ENCODE data around the gene FBXL22.

Gene FBXL22, protein sequence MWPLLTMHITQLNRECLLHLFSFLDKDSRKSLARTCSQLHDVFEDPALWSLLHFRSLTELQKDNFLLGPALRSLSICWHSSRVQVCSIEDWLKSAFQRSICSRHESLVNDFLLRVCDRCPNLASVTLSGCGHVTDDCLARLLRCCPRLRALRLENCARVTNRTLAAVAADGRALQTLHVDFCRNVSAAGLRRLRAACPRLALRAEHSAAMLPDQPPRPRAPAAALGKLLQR

DNA sequence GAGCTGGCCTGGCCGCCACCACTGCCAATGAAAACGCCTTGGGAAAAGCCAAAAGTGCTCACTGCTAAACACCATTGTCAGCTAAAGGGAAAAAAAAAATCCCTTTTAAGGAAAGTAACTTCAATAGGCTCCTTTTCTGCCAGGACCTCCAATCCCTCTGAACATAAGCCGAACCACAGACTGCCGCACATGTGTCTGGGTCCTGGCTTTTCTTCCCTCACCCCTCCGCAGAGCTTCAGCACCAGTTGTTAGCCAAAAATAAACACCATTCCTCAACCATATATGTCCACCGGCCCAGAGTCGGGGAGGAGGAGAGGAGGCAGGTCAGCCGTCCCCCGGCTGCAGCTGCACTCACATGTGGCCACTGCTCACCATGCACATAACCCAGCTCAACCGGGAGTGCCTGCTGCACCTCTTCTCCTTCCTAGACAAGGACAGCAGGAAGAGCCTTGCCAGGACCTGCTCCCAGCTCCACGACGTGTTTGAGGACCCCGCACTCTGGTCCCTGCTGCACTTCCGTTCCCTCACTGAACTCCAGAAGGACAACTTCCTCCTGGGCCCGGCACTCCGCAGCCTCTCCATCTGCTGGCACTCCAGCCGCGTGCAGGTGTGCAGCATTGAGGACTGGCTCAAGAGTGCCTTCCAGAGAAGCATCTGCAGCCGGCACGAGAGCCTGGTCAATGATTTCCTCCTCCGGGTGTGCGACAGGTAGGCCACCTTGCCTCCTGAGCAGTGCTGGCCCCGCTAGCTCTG, at the start of gene FBXL22:
TSS of gene FBXL22 (plus strand) at position 350 of the 753 bp plus-strand sequence. CDS start at position 356, 6 bp downstream.
- DNase-seq (ENCODE audit: low read depth), result no peak

DNA sequence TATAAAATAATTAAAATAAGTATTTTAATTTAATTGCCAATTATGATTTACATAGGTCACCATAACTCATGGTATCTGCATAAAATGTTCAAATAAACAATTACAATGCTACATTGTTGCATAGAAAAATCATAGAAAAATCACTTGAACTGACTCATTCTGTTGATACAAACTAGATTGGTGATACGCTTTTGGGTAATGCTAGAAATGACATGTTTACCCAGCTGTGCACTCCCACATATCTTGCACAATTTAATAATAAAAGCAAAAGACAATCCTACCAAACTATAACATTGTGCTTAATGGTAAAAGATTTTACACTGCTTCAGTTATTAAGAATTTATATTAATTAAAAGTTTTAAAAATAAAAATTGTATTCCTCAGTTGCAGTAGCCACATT, 45.8 kb upstream of the FBXL22 start:
- DNase-seq (ENCODE audit: low read depth), result no peak

DNA sequence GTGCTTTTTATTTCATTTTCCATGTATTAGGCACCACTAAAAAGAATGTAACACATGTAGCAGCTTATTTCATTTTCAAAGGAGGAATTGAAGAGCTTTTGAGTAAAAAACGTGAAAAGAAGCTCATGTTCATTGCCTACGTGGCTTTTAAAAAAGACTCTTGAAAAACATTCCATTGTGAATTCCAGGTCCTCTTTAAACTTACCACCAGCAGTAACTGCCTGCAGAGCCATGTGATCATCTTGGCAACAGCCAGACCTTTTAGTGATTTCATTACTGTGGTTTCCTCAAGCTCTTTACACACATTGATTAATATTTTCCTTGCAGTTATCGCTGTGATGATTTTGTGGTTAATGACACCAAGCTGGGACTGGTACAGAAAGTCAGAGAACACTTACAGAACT, 43.8 kb upstream of the FBXL22 start:
- no peak for DNase-seq (ENCODE audit: low read depth)

DNA sequence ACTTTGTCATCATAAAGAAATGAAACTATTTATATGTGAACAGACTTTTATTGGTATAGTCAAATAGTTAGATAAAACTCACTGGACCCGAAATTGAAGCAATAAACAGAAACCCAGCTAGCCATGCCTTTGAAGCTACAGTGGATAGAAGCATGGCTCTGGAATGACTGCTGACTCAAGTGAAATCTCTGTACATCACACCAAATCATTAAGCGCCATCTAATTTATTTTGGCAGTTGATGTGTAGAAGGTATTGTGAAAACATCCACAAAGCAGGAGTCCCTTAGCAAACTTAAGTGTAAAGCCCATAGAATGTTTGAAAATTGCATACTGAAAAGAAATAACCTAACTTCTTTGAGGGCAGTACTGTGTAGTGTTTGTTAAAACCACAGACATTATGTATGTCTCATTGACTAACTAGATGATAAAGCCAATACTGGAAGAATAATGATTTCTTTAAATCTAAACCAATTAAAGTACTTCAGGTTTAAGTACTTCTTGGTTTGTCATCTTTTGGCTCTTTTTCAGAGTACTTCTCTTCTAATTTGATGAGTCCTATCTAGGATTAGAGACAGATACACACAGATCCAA, 42.8 kb upstream of the FBXL22 start:
- no peak for DNase-seq (ENCODE audit: low read depth)

DNA sequence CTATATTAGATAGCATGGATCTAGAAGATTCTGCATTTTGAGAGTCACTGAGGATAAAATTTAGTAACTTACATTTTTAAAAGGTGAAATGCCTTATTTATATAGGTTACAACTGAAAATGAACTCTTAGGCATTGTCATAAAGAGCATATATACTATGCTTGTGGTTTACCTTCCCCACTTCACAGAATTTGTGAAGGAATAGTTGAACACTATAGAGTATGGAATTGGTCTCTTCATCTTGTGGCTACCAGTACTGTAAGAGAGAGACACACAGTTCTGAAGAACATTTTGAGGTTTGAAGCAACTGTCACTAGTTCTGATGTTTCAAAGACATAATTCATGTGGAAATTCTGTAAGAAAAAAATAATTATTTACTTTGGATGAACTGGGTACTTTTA, 41.7 kb upstream of the FBXL22 start:
- no peak for DNase-seq (ENCODE audit: low read depth)

DNA sequence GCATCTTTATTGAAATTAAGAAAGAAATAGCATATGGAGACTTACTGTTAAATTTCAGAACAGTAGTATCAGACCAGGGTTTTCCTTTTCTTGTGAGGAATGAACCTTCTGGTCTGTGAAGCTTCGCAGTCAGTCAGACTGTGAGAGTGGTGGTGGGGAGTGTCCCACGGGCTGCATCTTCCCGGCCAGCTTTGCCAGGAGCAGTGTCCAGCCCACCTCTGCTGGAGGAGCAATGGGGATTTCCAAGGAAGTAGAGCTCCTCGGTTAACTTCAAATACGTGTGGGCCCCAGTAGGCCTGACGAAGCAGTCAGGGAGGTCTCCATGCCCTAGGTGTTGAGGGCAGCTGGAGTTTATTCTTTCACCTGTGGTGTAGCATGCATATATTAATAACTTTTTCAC, 40.9 kb upstream of the FBXL22 start:
- no peak for DNase-seq (ENCODE audit: low read depth)

DNA sequence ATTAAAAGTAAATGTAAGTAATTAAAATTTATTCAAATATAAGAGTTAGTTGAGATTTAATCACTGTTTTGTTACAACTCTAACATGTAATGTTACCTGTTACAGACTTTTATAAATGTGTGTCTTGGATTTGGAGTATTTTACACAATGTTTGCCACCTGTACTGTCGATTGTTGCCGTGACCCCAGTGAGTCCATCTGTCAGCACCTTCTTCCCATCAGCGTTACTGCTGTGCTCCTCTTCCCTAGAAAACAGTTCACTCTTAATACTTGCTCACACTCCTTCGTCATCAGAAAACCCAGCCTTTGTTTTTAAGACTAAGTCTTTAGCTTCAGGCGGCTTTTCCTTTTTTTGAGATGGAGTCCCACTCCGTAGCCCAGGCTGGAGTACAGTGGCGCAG, 40.5 kb upstream of the FBXL22 start:
- no peak for DNase-seq (ENCODE audit: low read depth)

DNA sequence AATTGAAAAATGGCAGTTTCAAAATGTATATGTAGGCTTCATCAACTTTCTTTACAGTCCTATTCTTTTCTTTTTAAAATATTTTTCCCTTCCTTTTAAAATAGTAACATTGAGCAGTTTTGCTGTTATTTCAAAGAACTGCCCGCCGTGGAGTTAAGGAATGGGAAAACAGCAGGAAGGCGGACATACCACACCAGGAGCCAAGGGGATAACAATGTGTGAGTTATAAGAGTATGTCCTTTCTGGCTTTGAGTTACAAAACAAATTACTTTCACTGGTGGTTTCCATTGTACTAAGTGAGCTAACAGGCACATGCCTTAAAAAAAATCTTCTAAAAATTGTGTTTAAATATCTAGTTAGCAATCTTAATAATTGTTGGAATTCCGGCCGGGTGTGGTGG, 37.4 kb upstream of the FBXL22 start:
- no peak for DNase-seq (ENCODE audit: low read depth)

DNA sequence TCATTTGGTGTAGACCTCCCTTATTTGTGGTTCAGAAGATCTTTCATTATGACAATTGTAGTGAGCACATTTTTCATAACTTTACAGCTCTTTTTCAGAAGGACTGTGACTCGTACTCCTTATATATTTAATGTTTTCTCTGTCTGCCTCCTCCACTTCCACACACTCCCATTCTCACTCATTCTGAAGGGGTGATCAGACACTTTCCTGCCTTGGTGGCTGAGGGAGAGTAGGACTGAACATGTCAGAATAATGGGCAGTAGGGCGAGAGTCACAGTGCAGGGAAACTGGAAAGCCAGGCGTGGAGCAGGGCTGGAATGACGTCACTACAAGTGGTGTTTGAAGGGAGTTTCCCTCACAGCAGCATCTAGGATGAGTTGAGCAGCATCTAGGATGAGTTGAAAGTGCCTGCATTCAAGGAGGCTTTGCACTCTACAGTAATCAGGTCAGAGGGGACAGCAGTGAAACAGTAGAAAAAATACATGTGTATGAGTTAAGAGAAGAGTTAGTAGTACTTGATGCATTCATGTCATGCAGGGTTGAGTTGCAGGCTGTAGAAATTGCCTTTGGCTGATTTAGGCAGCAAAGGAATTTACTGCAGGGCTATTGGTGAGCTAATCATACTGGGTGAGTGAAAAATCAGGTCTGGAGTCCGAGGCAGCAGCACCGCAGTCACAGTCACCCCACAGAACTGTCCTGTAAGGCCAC, 36.3 kb upstream of the FBXL22 start:
- DNase-seq (ENCODE audit: low read depth), result no peak

DNA sequence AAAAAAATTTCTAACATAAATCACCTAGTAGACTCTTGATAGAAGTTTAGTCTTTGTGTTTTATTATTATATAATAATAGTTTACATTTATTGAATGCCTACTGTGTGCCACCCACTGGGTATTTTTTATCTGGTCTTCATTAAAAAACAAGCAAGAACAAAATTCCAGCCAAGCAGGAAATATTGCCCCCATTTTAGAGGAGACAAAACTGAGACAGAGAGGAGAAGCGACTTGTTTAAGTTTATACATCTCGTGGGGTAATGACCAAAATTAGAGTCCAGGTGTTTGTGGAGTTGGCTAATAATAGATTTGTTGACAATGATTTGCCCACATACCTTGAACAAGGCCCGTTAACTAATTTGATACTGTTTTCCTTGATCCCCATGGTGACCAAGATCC, 33.1 kb upstream of the FBXL22 start:
- DNase-seq (ENCODE audit: low read depth), result no peak

DNA sequence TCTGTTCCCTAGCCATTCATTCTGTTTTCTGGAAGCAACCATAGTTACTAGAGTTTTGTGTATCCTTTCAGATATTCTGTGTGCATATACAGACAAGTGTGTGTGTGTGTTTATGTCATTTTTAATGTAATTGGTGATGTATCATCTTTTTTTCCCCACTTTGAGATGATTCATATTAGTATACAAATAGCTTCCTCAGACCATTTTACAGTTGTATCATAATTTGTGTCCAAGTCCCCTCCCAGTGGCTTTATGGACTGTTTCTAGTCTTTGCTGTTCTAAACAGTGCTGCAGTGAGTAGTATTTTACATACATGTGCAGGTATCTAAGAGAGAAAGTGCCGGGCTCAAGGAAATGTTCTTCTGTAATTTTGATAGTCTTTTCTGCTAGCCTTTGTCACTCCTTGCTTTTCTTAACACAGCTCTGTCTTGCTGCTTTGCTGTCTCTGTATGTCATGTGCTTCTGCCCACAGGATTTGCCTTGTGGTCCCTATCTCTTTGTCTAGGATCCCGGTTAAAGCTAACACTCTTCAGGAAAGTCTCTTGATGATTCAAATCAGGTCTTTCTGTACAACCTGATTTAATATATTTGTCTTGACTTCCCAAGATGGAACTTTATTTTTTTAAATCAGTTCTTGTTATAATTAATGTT, 31.5 kb upstream of the FBXL22 start:
- no peak for DNase-seq (ENCODE audit: low read depth)

DNA sequence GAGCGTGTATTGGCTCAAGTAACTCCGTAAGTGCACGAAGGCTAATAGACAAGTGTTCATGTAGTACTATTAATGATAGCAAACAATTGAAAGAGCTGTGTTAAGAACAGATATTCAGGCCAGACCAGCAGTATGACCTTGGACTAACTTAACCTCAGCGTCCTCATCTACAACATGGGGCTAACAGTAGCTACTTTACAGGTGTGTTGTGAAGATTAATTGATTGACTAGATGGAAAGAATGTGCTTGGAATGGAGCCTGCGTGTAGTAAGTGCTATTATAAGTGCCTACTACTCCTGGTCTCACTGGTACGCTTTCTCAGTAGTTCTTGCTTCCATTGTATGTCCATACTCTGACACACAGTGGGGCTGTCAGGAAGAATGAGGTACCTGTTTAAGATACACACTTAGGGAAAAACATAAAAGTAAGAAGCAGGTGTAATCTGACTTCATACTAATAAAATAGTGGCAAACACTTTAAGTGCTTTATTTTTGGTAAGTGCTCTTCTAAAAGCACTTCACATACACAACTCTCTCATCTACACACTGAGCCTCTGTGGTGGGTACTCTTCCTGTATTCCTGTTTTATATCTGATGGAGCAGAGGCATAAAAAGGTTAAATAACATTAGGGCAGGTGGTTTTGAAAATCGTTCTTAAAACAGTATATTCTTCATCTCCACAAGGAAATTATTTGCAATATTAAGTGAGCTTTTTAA, 24.3 kb upstream of the FBXL22 start:
- no peak for DNase-seq (ENCODE audit: low read depth)

DNA sequence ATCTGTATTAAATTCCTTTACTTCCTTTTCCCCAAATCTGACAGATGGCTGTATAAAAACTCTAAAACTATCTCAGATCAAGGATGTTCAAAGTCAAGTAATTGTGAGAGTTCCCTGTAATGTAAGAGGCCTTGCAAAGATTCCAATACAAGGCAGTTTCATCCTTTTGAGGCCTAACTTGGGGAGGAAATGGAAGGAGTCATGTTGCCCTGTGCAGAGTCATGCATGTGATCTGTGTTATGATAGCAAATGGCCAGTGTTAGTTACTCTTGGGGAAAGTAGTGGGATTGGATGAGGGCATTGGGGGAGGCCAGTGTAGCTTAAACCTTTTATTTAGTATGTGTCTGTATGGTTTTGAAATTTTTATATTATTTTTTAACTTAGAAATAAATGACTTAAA, 23.7 kb upstream of the FBXL22 start:
- DNase-seq (ENCODE audit: low read depth), result no peak

DNA sequence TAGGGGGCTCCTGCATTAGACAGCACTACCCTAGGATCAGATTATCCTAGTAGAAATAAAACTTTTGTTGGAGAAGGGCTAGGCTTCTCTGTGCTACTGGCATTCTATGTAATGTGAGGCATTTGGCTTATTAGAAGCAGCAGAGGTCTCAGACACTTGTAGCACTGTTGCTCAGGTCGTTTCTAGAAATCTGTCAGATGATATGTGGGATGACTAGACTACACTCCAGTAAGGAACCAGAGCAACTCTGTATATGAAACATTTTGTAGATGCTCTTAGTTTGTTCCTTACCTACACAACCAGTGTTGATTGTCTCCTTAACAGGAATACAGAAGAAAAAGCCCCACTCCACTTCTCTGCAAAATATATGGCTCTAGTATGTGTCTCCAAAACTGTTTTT, 21.9 kb upstream of the FBXL22 start:
- DNase-seq (ENCODE audit: low read depth), result no peak

DNA sequence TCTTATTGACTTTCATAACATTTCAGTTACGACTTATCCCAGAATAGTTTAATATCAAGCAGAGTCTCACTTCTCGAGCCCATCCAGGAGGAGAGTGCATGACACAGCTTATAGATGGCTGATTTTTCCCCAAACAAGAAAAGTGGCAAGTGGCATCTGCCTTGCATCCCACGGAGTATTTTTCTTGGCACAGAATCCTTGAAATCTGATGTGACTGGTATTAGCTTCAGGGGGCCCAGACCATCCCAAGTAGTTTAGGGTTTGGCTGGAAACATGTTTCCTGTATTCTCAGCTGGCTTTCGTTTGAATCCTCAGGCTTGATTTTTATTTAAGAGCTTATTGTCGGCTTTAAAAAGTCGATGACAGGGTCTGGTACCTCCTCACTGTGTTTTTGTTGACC, 20.7 kb upstream of the FBXL22 start:
- no peak for DNase-seq (ENCODE audit: low read depth)

DNA sequence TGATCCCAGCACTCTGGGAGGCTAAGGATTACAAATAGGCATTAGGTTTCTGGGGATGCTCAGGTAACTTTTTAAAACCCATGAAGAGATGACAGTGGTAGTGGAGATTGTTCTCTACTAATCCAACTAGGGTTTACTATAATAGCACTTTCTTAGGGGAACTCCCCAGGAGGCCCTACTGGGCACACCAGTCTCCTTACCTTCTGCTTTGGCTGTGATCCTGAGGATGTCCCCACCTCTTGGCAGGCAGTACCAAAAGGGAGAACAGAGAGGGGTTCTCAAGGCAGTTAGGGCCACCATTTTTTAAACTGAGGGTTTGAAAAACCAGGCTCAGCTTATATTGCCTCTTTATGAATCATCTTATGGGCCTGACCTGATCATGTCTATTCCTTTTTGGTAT, 15.0 kb upstream of the FBXL22 start:
- DNase-seq (ENCODE audit: low read depth), result no peak

DNA sequence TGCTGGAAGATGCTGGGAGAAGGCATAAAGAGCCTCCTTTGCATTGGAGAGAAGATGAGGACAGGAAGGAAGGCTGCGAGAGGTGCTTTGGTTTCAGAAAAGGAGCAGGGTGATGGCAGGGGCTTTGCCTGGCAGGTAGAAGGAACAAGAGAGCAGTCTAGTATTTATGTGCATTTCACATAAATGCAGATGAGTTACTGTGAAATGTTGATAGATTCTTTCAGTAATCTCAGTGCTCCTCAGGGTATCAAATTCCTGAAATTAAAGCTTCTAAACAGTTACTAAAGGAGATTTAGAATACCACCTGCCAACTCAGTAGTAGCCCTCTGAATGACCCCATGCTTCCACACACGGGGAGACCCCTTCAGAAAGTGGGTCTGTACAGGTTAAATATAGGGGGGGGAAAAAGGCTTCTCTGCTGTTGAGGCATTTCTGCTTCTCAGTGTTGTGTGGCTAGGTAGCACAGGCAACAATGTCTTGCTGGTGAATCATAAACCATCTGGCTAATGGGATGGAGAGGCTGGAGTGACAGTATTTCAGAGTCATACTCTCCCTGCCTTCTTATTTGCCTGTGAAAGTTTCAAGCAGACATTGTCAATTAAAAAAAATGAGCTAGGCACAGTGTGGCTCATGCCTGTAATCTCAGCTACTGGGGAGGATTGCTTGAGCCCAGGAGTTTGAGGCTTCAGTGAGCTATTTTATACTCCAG, 14.3 kb upstream of the FBXL22 start:
- DNase-seq (ENCODE audit: low read depth), result no peak

DNA sequence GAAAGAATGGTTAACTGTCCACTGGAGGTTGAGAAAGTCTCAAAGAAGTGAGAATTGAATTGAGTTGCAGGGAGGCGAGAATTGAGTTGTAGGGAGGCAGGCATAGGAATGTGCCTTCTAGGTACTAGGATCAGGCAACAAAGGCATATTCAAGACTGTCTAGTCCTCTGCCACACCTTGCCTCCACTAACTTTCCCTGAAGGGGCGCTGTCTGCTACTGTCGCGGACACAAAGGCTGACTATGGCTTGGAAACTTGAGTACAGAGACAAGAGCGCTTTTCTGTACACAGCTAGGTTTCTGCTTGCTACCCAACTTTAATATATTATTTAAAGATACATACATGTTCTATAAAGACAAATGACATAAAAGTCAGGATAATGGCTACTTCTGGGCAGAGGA, 10.4 kb upstream of the FBXL22 start:
- DNase-seq (ENCODE audit: low read depth), result no peak

DNA sequence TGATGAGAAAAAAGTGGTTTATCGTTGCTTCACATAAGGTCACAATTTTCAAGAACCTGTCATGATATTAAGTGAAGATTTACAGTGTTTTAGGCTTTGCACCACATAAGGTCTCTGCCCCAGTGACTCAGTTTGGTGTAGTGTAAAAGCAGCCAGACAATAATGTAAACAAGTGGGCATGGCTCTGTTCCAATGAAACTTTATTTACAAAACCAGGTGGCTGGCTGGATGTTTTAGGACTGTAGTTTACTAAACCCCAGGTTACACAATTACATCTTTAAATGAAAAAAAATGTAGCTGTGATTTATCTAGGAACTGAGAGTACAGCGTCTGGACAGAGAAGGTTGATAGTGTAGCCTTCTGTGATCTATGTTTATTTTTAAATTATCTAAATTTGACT, 9.7 kb upstream of the FBXL22 start:
- no peak for DNase-seq (ENCODE audit: low read depth)

DNA sequence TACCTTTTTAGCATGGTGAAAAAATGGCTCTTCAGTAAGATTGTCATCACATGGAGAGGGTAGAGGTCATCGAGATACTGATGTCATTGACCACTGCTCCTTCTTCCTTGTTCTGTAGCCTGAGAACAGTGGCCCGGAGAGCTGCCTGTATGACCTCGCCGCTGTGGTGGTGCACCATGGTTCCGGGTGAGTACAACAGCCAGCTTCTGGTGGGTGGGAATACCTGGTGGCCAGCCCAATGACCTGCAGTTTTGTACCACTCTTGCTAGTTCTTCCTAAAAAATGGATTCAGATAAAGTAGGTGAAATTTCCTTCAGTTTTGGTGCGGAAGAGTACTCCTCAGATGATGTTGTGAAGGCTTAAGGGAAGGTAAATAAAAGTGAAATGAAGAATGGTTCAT, 8.4 kb upstream of the FBXL22 start:
- no peak for DNase-seq (ENCODE audit: low read depth)

Data from stimulated activated CD8-positive, alpha-beta memory T cell treated with anti-CD3 and anti-CD28 coated beads, Interleukin-12 subunit alpha, Interleukin-12 subunit beta, amount 100 ng/mL, for 4 hours (primary cell).